NK-92 (cell line): ENCODE data around the gene DVL1.
"Not testable (repeated sequence)": the region's sequence is repeated elsewhere in the genome, so short reads cannot be mapped to it uniquely, and the experiment has no call there.

Source experiments
- DNase-seq: peaks from one replicate; lab custom pipeline; 2025; ENCODE audit not compliant: unreplicated experiment; lab: John Stamatoyannopoulos, UW

DVL1 gene

GRCh38 chr1:1373815-1374588, 24.8 kb upstream of the DVL1 start:
- no peak for DNase-seq

- no peak for DNase-seq
Observed at GRCh38 chr1:1373051-1373814, 24.0 kb upstream of the DVL1 start.

GRCh38 chr1:1371746-1372711, 22.8 kb upstream of the DVL1 start:
- no peak for DNase-seq

GRCh38 chr1:1371364-1371745, 22.1 kb upstream of the DVL1 start:
- no peak for DNase-seq

GRCh38 chr1:1370771-1371300, 21.6 kb upstream of the DVL1 start:
- no peak for DNase-seq

- DNase-seq, result not testable (repeated sequence)
Observed at GRCh38 chr1:1370094-1370493, 20.9 kb upstream of the DVL1 start.

- DNase-seq, result no peak
Observed at GRCh38 chr1:1367315-1367714, 18.1 kb upstream of the DVL1 start.

- DNase-seq, result no peak
Observed at GRCh38 chr1:1366699-1367066, 17.5 kb upstream of the DVL1 start.

- DNase-seq, result no peak
Observed at GRCh38 chr1:1365875-1366698, 16.9 kb upstream of the DVL1 start.

GRCh38 chr1:1364266-1364665, 15.0 kb upstream of the DVL1 start:
- no peak for DNase-seq

GRCh38 chr1:1361982-1362423, 12.8 kb upstream of the DVL1 start:
- no peak for DNase-seq

- no peak for DNase-seq
Observed at GRCh38 chr1:1361233-1361981, 12.2 kb upstream of the DVL1 start.

GRCh38 chr1:1360506-1361169, 11.4 kb upstream of the DVL1 start:
- no peak for DNase-seq

- no peak for DNase-seq
Observed at GRCh38 chr1:1359664-1360468, 10.6 kb upstream of the DVL1 start.

- no peak for DNase-seq
Observed at GRCh38 chr1:1359308-1359663, 10.1 kb upstream of the DVL1 start.

GRCh38 chr1:1358433-1359271, 9.4 kb upstream of the DVL1 start, which contains the start of gene MXRA8:
MXRA8 (minus strand) TSS chr1:1358555; CDS start chr1:1358504, 51 bp downstream.
- DNase-seq, result no peak

- no peak for DNase-seq
Observed at GRCh38 chr1:1357871-1358432, 8.7 kb upstream of the DVL1 start.
